K562 (cell line): ENCODE measurements around the gene CREB3L2. TPM values are rescaled to one million over a fixed set of nuclear protein-coding genes. Genes with fewer than 3 reads are reported as not detected.
A peak's percentile ranks its signal among the peaks of the same experiment; 100 is the strongest.

ENCODE experiments used
- ATAC-seq: fragments of 200-7000 bp; cut with Tn5 transposase; 3 replicates; pipeline ENCODE4 v1.9.1; 2020; ENCODE audit warnings: moderate library complexity
- BruUV-seq: library from RNA; stranded (reverse); fragments of 400-500 nt; replicated peaks from 2 replicates; lab custom pipeline; 2021; lab: Mats Ljungman, UMichigan
- CTCF ChIA-PET: fragments of 300-600 bp; formaldehyde crosslinking; extraction: SDS; loops from one replicate; lab custom pipeline; 2021; ENCODE audit warnings: low intra/inter-chr PET ratio; lab: Yijun Ruan, JAX
- POLR2A ChIA-PET: fragments of 300-600, 350-650 bp; sonication (Branson Sonifier 250); formaldehyde crosslinking; extraction: SDS; loops from one replicate; lab custom pipeline; 2021; ENCODE audit warnings: antibody characterized with exemption, inconsistent platforms; lab: Yijun Ruan, JAX
- DNase-seq, 4 experiments: peaks; one replicate each; pipeline versions ENCODE4 v3.0.0 to v3.0.0-alpha.2; 2011 to 2018; ENCODE audit warnings: low spot score in 3 of 4, mixed read lengths in 3 of 4; ENCODE audit errors: extremely low read depth in 1 of 4
- FAIRE-seq: peaks from 2 replicates; lab custom pipeline; 2011; peaks lifted over from hg19 to GRCh38; lab: Jason Lieb, UNC
- H2AFZ ChIP-seq: 2 replicates; pipeline ENCODE4 v1.6.0; 2011; ENCODE audit warnings: low read depth, low read length, control low read depth, inconsistent platforms
- H3K27ac ChIP-seq: fragments of 200-600 bp; 3 replicates; pipeline ENCODE4 v1.8.0; 2011; ENCODE audit warnings: low read depth, mild to moderate bottlenecking, control low read depth, inconsistent platforms, low read length, moderate library complexity, mixed read lengths; ENCODE audit errors: extremely low read depth
- H3K27me3 ChIP-seq, 2 experiments: fragments of 300-600 bp in 1 of 2; 2 replicates in 1 of 2; 3 replicates in 1 of 2; pipeline versions ENCODE4 v1.6.0 to v1.8.0; 2011; ENCODE audit warnings: inconsistent platforms in 2 of 2, low read length in 2 of 2, mild to moderate bottlenecking in 1 of 2, mixed read lengths in 1 of 2, moderate library complexity in 1 of 2; ENCODE audit not compliant: control insufficient read depth in 2 of 2, insufficient read depth in 2 of 2
- H3K36me3 ChIP-seq: fragments of 300-600 bp; 3 replicates; pipeline ENCODE4 v1.8.0; 2011; ENCODE audit warnings: mild to moderate bottlenecking, low read length, inconsistent platforms; ENCODE audit not compliant: control insufficient read depth, insufficient read depth
- H3K4me1 ChIP-seq, 2 experiments: fragments of 200-600 bp in 1 of 2; replicated peaks in 1 of 2; 2 replicates in 1 of 2; 3 replicates in 1 of 2; pipeline versions ENCODE4 v1.5.1 to v1.8.0; 2011; ENCODE audit warnings: inconsistent platforms in 2 of 2, low read length in 2 of 2, mild to moderate bottlenecking in 1 of 2, mixed read lengths in 1 of 2, moderate library complexity in 1 of 2; ENCODE audit not compliant: control insufficient read depth in 2 of 2, insufficient read depth in 2 of 2
- H3K4me2 ChIP-seq: 2 replicates; pipeline ENCODE4 v1.6.1; 2011; ENCODE audit warnings: low read length, control low read depth, inconsistent platforms, mixed read lengths; ENCODE audit not compliant: insufficient read depth
- H3K4me3 ChIP-seq: fragments of 200-600 bp; sonication (generic), shearing (Covaris generic); 2 replicates; pipeline ENCODE4 v1.5.1; 2016; ENCODE audit warnings: control low read depth, inconsistent platforms
- H3K79me2 ChIP-seq: fragments of 200-600 bp; 3 replicates; pipeline ENCODE4 v1.8.0; 2011; ENCODE audit warnings: low read length, inconsistent platforms; ENCODE audit not compliant: control insufficient read depth, insufficient read depth
- H3K9ac ChIP-seq, 2 experiments: 2 replicates each; pipeline versions ENCODE4 v1.6.0 to v1.6.1; 2011; ENCODE audit warnings: low read depth in 2 of 2, low read length in 2 of 2, control low read depth in 1 of 2, inconsistent platforms in 1 of 2, mild to moderate bottlenecking in 1 of 2, mixed read lengths in 1 of 2; ENCODE audit not compliant: insufficient read depth in 1 of 2
- H3K9me1 ChIP-seq: one replicate; pipeline ENCODE4 v1.6.0; 2011; ENCODE audit warnings: inconsistent platforms, mild to moderate bottlenecking, low read length, moderate library complexity; ENCODE audit not compliant: control insufficient read depth, insufficient read depth
- H3K9me3 ChIP-seq: replicated peaks from 2 replicates; pipeline ENCODE4 v1.5.1; 2011; ENCODE audit warnings: low read depth, low read length, inconsistent platforms; ENCODE audit not compliant: control insufficient read depth, insufficient read depth
- H4K20me1 ChIP-seq: replicated peaks from 2 replicates; pipeline ENCODE4 v1.6.1; 2011; ENCODE audit warnings: low read length, inconsistent platforms, mixed read lengths; ENCODE audit not compliant: control insufficient read depth, insufficient read depth
- ATF4 ChIP-seq: fragments of 450-650 bp; formaldehyde crosslinking; IDR thresholded peaks from 2 replicates; pipeline ENCODE4 v1.4.0; 2022; ENCODE audit warnings: mild to moderate bottlenecking, moderate library complexity
- BCOR ChIP-seq: fragments of 450-650 bp; IDR thresholded peaks from 2 replicates; pipeline ENCODE4 v1.6.1; 2016
- OTX1 ChIP-seq: fragments of 450-650 bp; formaldehyde crosslinking; IDR thresholded peaks from 2 replicates; pipeline ENCODE4 v1.4.0; 2022; ENCODE audit warnings: mild to moderate bottlenecking
- ZBTB33 ChIP-seq: sonication (generic); formaldehyde crosslinking; IDR thresholded peaks from 2 replicates; pipeline ENCODE4 v1.8.1; 2023; ENCODE audit warnings: mild to moderate bottlenecking, missing genetic modification reagents
- ZHX1 ChIP-seq: fragments of 150-350 bp; conservative IDR thresholded peaks from 2 replicates; pipeline ENCODE4 v1.6.1; 2014; ENCODE audit warnings: low read length
- ZNF507 ChIP-seq: conservative IDR thresholded peaks from 2 replicates; pipeline ENCODE4 v1.6.1; 2017; ENCODE audit warnings: missing genetic modification characterization, missing compliant biosample characterization
- ZNF512 ChIP-seq: IDR thresholded peaks from 2 replicates; pipeline ENCODE4 v1.6.1; 2016; ENCODE audit warnings: missing genetic modification characterization, missing compliant biosample characterization
- in situ Hi-C: fragments of 300-500 bp; cut with MboI; formaldehyde crosslinking; loops from 4 replicates; pipeline ENCODE4 v1.15.0; 2018; ENCODE audit warnings: inconsistent platforms, mixed read lengths
- intact Hi-C: fragments of 100-400 bp; cut with micrococcal nuclease; formaldehyde crosslinking; loops from 2 replicates; pipeline ENCODE4 v1.14.2; 2022
- polyA plus RNA-seq, 8 experiments: library from polyadenylated mRNA; depleted of rRNA in 4 of 8; stranded (reverse) in 5 of 8; unstranded in 3 of 8; fragments of >200 nt; fragmentation: Nextera tagmentation in 2 of 8; fragmentation: Illumina TruSeq in 1 of 8; extraction: Ambion mirVana in 2 of 8; extraction: Trizol in 1 of 8; gene quantifications; 2 replicates each; pipeline versions ENCODE4 v1.2.1 to v1.2.3, GENCODE V29; 2011 to 2014; ENCODE audit warnings: inconsistent platforms in 1 of 8, missing spikeins in 1 of 8
- total RNA-seq, 7 experiments: library from RNA; depleted of rRNA in 6 of 7; stranded (reverse); fragments of >200 nt in 6 of 7; fragmentation: Illumina TruSeq in 2 of 7; extraction: Trizol in 2 of 7; gene quantifications; 2 replicates each; pipeline versions ENCODE4 v1.2.1 to v1.2.3, GENCODE V29; 2011 to 2021; ENCODE audit warnings: low replicate concordance in 1 of 7
- TF ChIP-seq, protein P1 (sequence below): fragments of 450-650 bp; formaldehyde crosslinking; IDR thresholded peaks from 2 replicates; pipeline ENCODE4 v1.4.0; 2022; ENCODE audit warnings: missing genetic modification characterization
- TF ChIP-seq, protein P2 (sequence below): fragments of 450-650 bp; formaldehyde crosslinking; conservative IDR thresholded peaks from 2 replicates; pipeline ENCODE4 v1.4.0; 2022; ENCODE audit warnings: mild to moderate bottlenecking, missing genetic modification characterization

The CREB3L2 gene
- total and polyA plus RNA-seq, 9 of the 15 experiments (the other 6 are each of a cell fraction or from before 2014, with no cell fraction given), result 7.1 to 45.6 (median 15.8) TPM

- Histone ChIP-seq H3K4me1 (peaks cover 0 to 10% of the 10 kb centered on the region in 2 experiments; a peak in 2 of 5 replicates), H3K9me3 (no peaks in the 10 kb centered on the region), H3K36me3 (peaks cover 64% of the 10 kb centered on the region), H3K27me3 (no peaks in the 10 kb centered on the region; a peak in 1 of 5 replicates), H3K4me3 (no peak overlapping the region), H4K20me1 (no peaks in the 10 kb centered on the region), H2AFZ (no peak overlapping the region), H3K79me2 (peaks cover 18% of the 10 kb centered on the region), H3K27ac (no peak overlapping the region), H3K9me1 (no peaks in the 10 kb centered on the region), H3K9ac (no peak overlapping the region), H3K4me2 (no peak overlapping the region)
- intact Hi-C loops, result no loop called here
- ChIA-PET POLR2A (interaction anchor here (0.6 to 2.1 kb wide), 3 partner anchors 10 to 288 kb away, joined by 3 to 8 read pairs (median 3); no protein-coding TSS in a partner anchor), CTCF (no interaction called here)
- in situ Hi-C loops, result no loop called here
- TF ChIP-seq BCOR (no peak), ZBTB33 (CRISPR knock-in tag) (no peak), ZNF507 (tag) (no peak), ATF4 (no peak), OTX1 (CRISPR knock-in tag) (0 out of 2 replicates have a peak, but pooled peaks have one; percentile 60), ZNF512 (tag) (0 out of 2 replicates have a peak, but pooled peaks have one; percentile 14), ZHX1 (no peak)
- TF ChIP-seq, protein P1, sequence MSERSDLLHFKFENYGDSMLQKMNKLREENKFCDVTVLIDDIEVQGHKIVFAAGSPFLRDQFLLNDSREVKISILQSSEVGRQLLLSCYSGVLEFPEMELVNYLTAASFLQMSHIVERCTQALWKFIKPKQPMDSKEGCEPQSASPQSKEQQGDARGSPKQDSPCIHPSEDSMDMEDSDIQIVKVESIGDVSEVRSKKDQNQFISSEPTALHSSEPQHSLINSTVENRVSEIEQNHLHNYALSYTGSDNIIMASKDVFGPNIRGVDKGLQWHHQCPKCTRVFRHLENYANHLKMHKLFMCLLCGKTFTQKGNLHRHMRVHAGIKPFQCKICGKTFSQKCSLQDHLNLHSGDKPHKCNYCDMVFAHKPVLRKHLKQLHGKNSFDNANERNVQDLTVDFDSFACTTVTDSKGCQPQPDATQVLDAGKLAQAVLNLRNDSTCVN (CRISPR knock-in tag), result 0 out of 2 replicates have a peak, but pooled peaks have one; percentile 39
- TF ChIP-seq, protein P2, sequence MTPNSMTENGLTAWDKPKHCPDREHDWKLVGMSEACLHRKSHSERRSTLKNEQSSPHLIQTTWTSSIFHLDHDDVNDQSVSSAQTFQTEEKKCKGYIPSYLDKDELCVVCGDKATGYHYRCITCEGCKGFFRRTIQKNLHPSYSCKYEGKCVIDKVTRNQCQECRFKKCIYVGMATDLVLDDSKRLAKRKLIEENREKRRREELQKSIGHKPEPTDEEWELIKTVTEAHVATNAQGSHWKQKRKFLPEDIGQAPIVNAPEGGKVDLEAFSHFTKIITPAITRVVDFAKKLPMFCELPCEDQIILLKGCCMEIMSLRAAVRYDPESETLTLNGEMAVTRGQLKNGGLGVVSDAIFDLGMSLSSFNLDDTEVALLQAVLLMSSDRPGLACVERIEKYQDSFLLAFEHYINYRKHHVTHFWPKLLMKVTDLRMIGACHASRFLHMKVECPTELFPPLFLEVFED (CRISPR knock-in tag), result 0 out of 2 replicates have a peak, but pooled peaks have one; percentile 33
- BruUV-seq, result no TSS peak
- FAIRE-seq, result no peak
- ATAC-seq, result no peak
- no peak for DNase-seq
Measured at GRCh38 chr7:137925091-137925490, 76.8 kb downstream of the CREB3L2 start.
